ENCODE data around the gene TCF7.

DNA sequence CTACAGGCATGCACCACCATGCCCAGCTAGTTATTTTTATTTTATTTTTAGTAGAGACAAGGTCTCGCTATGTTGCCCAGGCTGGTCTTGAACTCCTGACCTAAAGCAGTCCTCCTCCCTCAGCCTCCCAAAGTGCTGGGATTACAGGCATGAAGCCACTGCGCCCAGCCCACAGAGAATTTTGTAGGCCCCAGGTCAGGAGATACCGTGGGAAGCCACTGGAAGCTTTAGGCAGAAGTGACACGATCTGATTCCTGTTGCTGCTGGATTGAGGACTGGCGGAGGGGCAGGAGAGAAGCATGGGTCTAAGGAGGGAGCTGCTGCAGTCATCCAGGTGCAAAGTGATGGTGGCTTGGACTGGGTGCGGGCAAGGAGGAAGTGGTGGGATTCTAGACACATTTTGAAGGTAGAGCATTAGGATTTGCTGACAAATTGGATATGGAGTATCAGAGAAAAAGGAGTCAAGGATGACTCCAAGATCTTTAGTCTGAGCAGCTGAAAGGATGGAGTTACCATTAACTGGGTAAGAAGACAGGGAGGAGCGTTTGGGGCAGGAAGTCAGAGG is 20.7 kb downstream of the TCF7 start:
- TF ChIP-seq, protein P1, sequence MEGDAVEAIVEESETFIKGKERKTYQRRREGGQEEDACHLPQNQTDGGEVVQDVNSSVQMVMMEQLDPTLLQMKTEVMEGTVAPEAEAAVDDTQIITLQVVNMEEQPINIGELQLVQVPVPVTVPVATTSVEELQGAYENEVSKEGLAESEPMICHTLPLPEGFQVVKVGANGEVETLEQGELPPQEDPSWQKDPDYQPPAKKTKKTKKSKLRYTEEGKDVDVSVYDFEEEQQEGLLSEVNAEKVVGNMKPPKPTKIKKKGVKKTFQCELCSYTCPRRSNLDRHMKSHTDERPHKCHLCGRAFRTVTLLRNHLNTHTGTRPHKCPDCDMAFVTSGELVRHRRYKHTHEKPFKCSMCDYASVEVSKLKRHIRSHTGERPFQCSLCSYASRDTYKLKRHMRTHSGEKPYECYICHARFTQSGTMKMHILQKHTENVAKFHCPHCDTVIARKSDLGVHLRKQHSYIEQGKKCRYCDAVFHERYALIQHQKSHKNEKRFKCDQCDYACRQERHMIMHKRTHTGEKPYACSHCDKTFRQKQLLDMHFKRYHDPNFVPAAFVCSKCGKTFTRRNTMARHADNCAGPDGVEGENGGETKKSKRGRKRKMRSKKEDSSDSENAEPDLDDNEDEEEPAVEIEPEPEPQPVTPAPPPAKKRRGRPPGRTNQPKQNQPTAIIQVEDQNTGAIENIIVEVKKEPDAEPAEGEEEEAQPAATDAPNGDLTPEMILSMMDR (conservative IDR thresholded peaks at IDR 0.05): no peak
- TF ChIP-seq ZFX (IDR thresholded peaks at IDR 0.05): no peak

Data from C4-2B (cell line).